PC-3 (cell line): ENCODE data around the gene EMB. TPM values are rescaled to one million over a fixed set of nuclear protein-coding genes. Genes with fewer than 3 reads are reported as not detected.
"Not testable (repeated sequence)": the region's sequence is repeated elsewhere in the genome, so short reads cannot be mapped to it uniquely, and the experiment has no call there.

Experiments
- ATAC-seq: fragments of 200-7000 bp; cut with Tn5 transposase; 2 replicates; pipeline ENCODE4 v1.9.1; 2020; ENCODE audit warnings: mild to moderate bottlenecking, moderate library complexity
- BruUV-seq: library from RNA; stranded (reverse); fragments of 400-500 nt; replicated peaks from 2 replicates; lab custom pipeline; 2021; lab: Mats Ljungman, UMichigan
- CTCF ChIA-PET: fragments of 300-600 bp; sonication (Branson Sonifier 250); formaldehyde crosslinking; loops from one replicate; lab custom pipeline; 2022; ENCODE audit warnings: antibody characterized with exemption; lab: Charles Lee
- POLR2A ChIA-PET: fragments of 300-600 bp; sonication (Branson Sonifier 250); formaldehyde crosslinking; loops from one replicate; lab custom pipeline; 2022; ENCODE audit warnings: antibody characterized with exemption; ENCODE audit not compliant: unreplicated experiment; lab: Charles Lee
- DNase-seq: peaks from one replicate; pipeline ENCODE4 v3.0.0-alpha.2; 2015
- H2AFZ ChIP-seq: fragments of 300-600 bp; sonication (generic); 2 replicates; pipeline ENCODE4 v1.6.0; 2016; ENCODE audit warnings: antibody characterized with exemption, low read length
- H3F3A ChIP-seq: fragments of 300-600 bp; sonication (generic); one replicate; pipeline ENCODE4 v1.6.0; 2017; ENCODE audit warnings: antibody characterized with exemption, low read length, control low read depth, mild to moderate bottlenecking; ENCODE audit not compliant: unreplicated experiment
- H3K27ac ChIP-seq: fragments of 300-600 bp; sonication (generic); 2 replicates; pipeline ENCODE4 v1.5.1; 2016; ENCODE audit warnings: mild to moderate bottlenecking, low read length
- H3K27me3 ChIP-seq: fragments of 300-600 bp; sonication (generic); 2 replicates; pipeline ENCODE4 v1.6.1; 2016; ENCODE audit warnings: low read length, mixed read lengths
- H3K36me3 ChIP-seq: fragments of 300-600 bp; sonication (generic); 2 replicates; pipeline ENCODE4 v1.6.1; 2016; ENCODE audit warnings: low read depth, mixed run types, low read length, mixed read lengths
- H3K4me1 ChIP-seq: fragments of 300-600 bp; sonication (generic); 2 replicates; pipeline ENCODE4 v1.5.1; 2016; ENCODE audit warnings: low read length; ENCODE audit not compliant: insufficient read depth
- H3K4me2 ChIP-seq: fragments of 300-600 bp; sonication (generic); 2 replicates; pipeline ENCODE4 v1.6.0; 2016; ENCODE audit warnings: low read length
- H3K4me3 ChIP-seq: fragments of 300-600 bp; sonication (generic); 2 replicates; pipeline ENCODE4 v1.5.1; 2016; ENCODE audit warnings: mild to moderate bottlenecking, low read length, mixed read lengths
- H3K79me2 ChIP-seq: fragments of 300-600 bp; sonication (generic); 2 replicates; pipeline ENCODE4 v1.6.1; 2017; ENCODE audit warnings: low read length, mixed read lengths
- H3K9ac ChIP-seq: fragments of 300-600 bp; sonication (generic); 2 replicates; pipeline ENCODE4 v1.6.0; 2016; ENCODE audit warnings: mild to moderate bottlenecking, low read length
- H3K9me2 ChIP-seq: fragments of 300-600 bp; sonication (generic); replicated peaks from 2 replicates; pipeline ENCODE4 v1.6.1; 2016; ENCODE audit warnings: mixed run types, low read length, mixed read lengths
- H3K9me3 ChIP-seq: fragments of 300-600 bp; sonication (generic); 2 replicates; pipeline ENCODE4 v1.6.1; 2016; ENCODE audit warnings: low read length, mixed read lengths
- H4K20me1 ChIP-seq: fragments of 300-600 bp; sonication (generic); 2 replicates; pipeline ENCODE4 v1.6.1; 2016; ENCODE audit warnings: low read length, mixed read lengths
- EZH2 ChIP-seq: fragments of 300-600 bp; sonication (generic); IDR thresholded peaks from one replicate; pipeline ENCODE4 v1.6.1; 2017; ENCODE audit warnings: antibody characterized with exemption, mild to moderate bottlenecking, low read length; ENCODE audit not compliant: unreplicated experiment
- EZH2phosphoT487 ChIP-seq: fragments of 300-600 bp; sonication (generic); IDR thresholded peaks from 2 replicates; pipeline ENCODE4 v1.6.1; 2018; ENCODE audit warnings: mild to moderate bottlenecking, antibody characterized with exemption, low read length, borderline replicate concordance
- intact Hi-C: fragments of 100-400 bp; cut with micrococcal nuclease; formaldehyde crosslinking; loops from 2 replicates; pipeline ENCODE4 v1.9.0; 2023
- total RNA-seq: library from RNA; depleted of rRNA; stranded (reverse); fragments of >200 nt; gene quantifications from 2 replicates; pipeline ENCODE4 v1.2.3, GENCODE V29; 2014
- TF ChIP-seq, protein P1 (sequence below): fragments of 300-600 bp; sonication (generic); conservative IDR thresholded peaks from 2 replicates; pipeline ENCODE4 v1.5.1; 2017; ENCODE audit warnings: antibody characterized with exemption, low read depth, mild to moderate bottlenecking, low read length

EMB gene
- total RNA-seq, 1 experiment from 2014 or later, result 5.4 TPM

DNA sequence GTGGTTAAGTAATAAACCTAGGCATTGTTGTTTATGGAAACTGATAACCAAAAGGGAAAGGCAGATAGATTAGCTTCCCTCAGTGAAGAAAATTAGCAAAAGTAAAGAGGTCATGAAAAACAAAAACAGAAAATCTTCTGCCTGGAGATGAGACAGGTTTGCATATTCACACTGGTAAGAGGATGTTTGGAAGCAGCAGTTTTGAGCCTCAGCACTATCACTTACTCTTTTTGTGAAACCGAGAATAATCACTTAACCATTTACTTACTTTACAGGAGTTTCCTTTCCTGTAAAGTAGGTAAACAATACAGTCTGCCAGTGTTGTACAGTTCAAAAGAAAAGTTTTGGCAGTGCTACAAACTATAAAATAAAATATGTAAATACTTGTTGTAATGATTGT, 35.5 kb upstream of the EMB start:
- Histone ChIP-seq H3K4me2 (no peak overlapping the region), H3K9me3 (no peaks in the 10 kb centered on the region), H3K79me2 (no peaks in the 10 kb centered on the region), H4K20me1 (no peaks in the 10 kb centered on the region), H3K9ac (no peak overlapping the region), H3K9me2 (no peaks in the 10 kb centered on the region), H3K4me3 (no peak overlapping the region), H3K4me1 (no peaks in the 10 kb centered on the region), H2AFZ (no peak overlapping the region), H3K27ac (no peak overlapping the region), H3F3A (no peaks in the 10 kb centered on the region), H3K27me3 (no peaks in the 10 kb centered on the region), H3K36me3 (no peaks in the 10 kb centered on the region)
- ChIA-PET CTCF (no interaction called here), POLR2A (no interaction called here)
- no peak for TF ChIP-seq EZH2phosphoT487
- no peak for TF ChIP-seq EZH2
- no TSS peak for BruUV-seq
- no peak for ATAC-seq
- intact Hi-C loops, result no loop called here
- no peak for DNase-seq

DNA sequence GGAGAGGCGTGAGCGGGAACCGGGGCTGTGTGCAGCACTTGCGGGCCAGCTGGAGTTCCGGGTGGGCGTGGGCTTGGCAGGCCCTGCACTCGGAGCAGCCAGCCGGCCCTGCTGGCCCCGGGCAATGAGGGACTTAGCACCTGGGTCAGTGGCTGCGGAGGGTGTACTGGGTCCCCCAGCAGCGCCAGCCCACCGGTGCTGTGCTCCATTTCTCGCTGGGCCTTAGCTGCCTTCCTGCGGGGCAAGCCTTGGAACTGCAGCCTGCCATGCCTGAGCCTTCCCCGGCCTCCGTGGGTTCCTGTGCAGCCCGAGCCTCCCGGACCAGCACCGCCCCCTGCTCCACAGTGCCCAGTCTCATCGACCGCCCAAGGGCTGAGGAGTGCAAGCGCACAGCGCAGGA, 23.9 kb upstream of the EMB start:
- H3K4me2 ChIP-seq, BruUV-seq, H3K27me3 ChIP-seq, intact Hi-C loops, H2AFZ ChIP-seq, H3K4me1 ChIP-seq, H3K9me3 ChIP-seq, H3K4me3 ChIP-seq, H3K79me2 ChIP-seq, ATAC-seq, H3K36me3 ChIP-seq, H3K9me2 ChIP-seq, H3K9ac ChIP-seq, H3F3A ChIP-seq, H3K27ac ChIP-seq, CTCF ChIA-PET, POLR2A ChIA-PET, H4K20me1 ChIP-seq, DNase-seq: not testable (repeated sequence)

DNA sequence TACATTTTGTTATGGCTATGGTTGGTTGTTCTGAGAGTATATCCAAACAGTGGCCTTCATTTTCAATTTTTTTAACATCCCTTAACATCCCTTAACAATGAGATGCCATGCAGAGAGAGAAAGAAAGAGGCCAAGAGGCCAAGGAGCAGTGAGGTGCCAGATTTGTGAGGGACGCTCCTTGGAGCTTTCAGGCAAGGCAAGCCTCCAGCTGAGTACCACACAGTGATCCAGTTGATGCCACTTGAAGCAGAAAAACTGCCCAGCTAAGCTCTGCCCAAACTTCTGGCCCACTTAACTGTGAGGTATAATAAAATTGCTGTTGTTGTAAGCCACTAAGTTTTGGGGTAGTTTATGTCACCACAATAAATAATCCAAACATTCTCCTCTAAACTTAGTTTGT, 22.6 kb upstream of the EMB start:
- Histone ChIP-seq H3K4me2 (no peak overlapping the region), H3K9me2 (no peaks in the 10 kb centered on the region), H2AFZ (no peak overlapping the region), H3F3A (no peaks in the 10 kb centered on the region), H3K27ac (no peak overlapping the region), H3K27me3 (no peaks in the 10 kb centered on the region), H4K20me1 (no peaks in the 10 kb centered on the region), H3K4me3 (no peak overlapping the region), H3K79me2 (no peaks in the 10 kb centered on the region), H3K9me3 (no peaks in the 10 kb centered on the region), H3K4me1 (no peaks in the 10 kb centered on the region), H3K36me3 (no peaks in the 10 kb centered on the region), H3K9ac (no peak overlapping the region)
- ChIA-PET CTCF (no interaction called here), POLR2A (no interaction called here)
- TF ChIP-seq EZH2phosphoT487 (no peak), EZH2 (no peak)
- TF ChIP-seq, protein P1, sequence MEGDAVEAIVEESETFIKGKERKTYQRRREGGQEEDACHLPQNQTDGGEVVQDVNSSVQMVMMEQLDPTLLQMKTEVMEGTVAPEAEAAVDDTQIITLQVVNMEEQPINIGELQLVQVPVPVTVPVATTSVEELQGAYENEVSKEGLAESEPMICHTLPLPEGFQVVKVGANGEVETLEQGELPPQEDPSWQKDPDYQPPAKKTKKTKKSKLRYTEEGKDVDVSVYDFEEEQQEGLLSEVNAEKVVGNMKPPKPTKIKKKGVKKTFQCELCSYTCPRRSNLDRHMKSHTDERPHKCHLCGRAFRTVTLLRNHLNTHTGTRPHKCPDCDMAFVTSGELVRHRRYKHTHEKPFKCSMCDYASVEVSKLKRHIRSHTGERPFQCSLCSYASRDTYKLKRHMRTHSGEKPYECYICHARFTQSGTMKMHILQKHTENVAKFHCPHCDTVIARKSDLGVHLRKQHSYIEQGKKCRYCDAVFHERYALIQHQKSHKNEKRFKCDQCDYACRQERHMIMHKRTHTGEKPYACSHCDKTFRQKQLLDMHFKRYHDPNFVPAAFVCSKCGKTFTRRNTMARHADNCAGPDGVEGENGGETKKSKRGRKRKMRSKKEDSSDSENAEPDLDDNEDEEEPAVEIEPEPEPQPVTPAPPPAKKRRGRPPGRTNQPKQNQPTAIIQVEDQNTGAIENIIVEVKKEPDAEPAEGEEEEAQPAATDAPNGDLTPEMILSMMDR, result no peak
- no peak for DNase-seq
- intact Hi-C loops, result no loop called here
- BruUV-seq, result no TSS peak
- no peak for ATAC-seq

DNA sequence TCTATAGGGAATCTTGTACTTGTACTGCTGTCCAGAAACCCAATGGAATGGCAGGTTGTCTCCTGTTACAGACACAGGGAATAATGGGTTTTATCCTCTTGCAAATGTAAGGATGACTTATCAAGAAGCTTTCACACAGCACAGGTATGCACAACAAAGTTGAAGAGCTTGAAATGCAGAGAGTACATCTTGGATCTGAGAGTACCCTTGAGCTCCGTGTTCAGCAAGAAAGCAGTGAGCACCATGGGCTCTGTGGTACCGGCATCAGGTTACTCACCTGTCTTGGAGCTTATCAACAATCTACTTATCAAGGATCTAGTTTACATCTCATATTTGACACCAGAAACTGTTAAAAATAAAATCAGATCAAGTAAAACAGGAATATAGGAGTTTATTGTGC, 22.0 kb upstream of the EMB start:
- H3K4me3 ChIP-seq, result no peak overlapping the region
- H4K20me1 ChIP-seq, result no peaks in the 10 kb centered on the region
- no peaks in the 10 kb centered on the region for H3K9me3 ChIP-seq
- CTCF ChIA-PET, result no interaction called here
- H3K9me2 ChIP-seq, result no peaks in the 10 kb centered on the region
- H3K27ac ChIP-seq, result no peak overlapping the region
- DNase-seq (no peak), ATAC-seq (no peak)
- no peaks in the 10 kb centered on the region for H3K27me3 ChIP-seq
- TF ChIP-seq, protein P1, result no peak
- TF ChIP-seq EZH2 (no peak), EZH2phosphoT487 (no peak)
- no peaks in the 10 kb centered on the region for H3K4me1 ChIP-seq
- POLR2A ChIA-PET, result no interaction called here
- H3K36me3 ChIP-seq, result no peaks in the 10 kb centered on the region
- intact Hi-C loops, result no loop called here
- H2AFZ ChIP-seq, result no peak overlapping the region
- BruUV-seq, result no TSS peak
- H3K4me2 ChIP-seq, result no peak overlapping the region
- H3K9ac ChIP-seq, result no peak overlapping the region
- no peaks in the 10 kb centered on the region for H3F3A ChIP-seq
- H3K79me2 ChIP-seq, result no peaks in the 10 kb centered on the region

DNA sequence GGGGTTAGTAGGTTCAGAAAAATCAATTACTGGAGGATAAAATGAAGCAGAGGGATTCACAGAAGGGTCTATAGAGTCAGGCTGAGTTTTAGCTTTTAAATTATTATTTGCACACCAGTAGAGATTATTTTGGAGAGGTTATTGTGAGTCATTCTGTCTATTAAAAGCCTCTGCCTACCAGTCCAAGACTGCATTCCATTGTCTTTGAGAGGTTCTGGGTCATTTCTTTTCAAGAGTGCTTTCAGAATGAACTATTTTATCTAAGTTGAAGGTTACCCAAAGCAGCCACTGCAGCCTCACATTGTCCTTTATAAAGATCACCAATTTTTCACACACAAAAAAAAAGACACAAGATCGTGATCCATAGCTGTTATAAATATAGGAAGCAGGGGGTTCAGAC, 21.5 kb upstream of the EMB start:
- H3K9me2 ChIP-seq, H3K9me3 ChIP-seq, H3K4me1 ChIP-seq, H2AFZ ChIP-seq, H3K4me2 ChIP-seq, H3K36me3 ChIP-seq, CTCF ChIA-PET, H3K27me3 ChIP-seq, DNase-seq, intact Hi-C loops, BruUV-seq, H4K20me1 ChIP-seq, H3K79me2 ChIP-seq, H3K9ac ChIP-seq, H3K27ac ChIP-seq, POLR2A ChIA-PET, H3F3A ChIP-seq, H3K4me3 ChIP-seq: not testable (repeated sequence)
- peak; percentile 20; the same call in 1 of the 2 replicates for ATAC-seq
